ENCODE results near the gene POLN. TPM values are rescaled to one million over a fixed set of nuclear protein-coding genes. Genes with fewer than 3 reads are reported as not detected.
"Not testable (repeated sequence)": the region's sequence is repeated elsewhere in the genome, so short reads cannot be mapped to it uniquely, and the experiment has no call there.

The POLN gene
- total RNA-seq, 3 donors from 2014 or later, result 0.61 to 2.3 (median 0.90) TPM

GRCh38 chr4:2245057-2245786, 3.3 kb upstream of the POLN start:
- no peaks in the 10 kb centered on the region for H3K9me3 Mint-ChIP-seq
- H3K27me3 Mint-ChIP-seq (ENCODE audit: low read depth), result no peaks in the 10 kb centered on the region
- ATAC-seq, result no peak
- peaks cover 27% of the 10 kb centered on the region for H3K4me1 Mint-ChIP-seq (ENCODE audit: low read depth)
- H3K4me3 Mint-ChIP-seq, result no peak overlapping the region
- peaks cover 3% of the 10 kb centered on the region for H3K36me3 Mint-ChIP-seq (ENCODE audit: insufficient read depth)
- no peak for DNase-seq

GRCh38 chr4:2243681-2244380, 1.9 kb upstream of the POLN start:
- H3K4me3 Mint-ChIP-seq, result no peak overlapping the region
- DNase-seq, result no peak

GRCh38 chr4:2241003-2241402, 918 bp downstream of the POLN start:
- no peaks in the 10 kb centered on the region for H3K27me3 Mint-ChIP-seq (ENCODE audit: low read depth)
- no peaks in the 10 kb centered on the region for H3K9me3 Mint-ChIP-seq
- H3K4me1 Mint-ChIP-seq (ENCODE audit: low read depth), result peaks cover 55% of the 10 kb centered on the region
- H3K4me3 Mint-ChIP-seq, result peak overlapping the region; percentile 94
- DNase-seq (no peak), ATAC-seq (no peak)
- peaks cover 26% of the 10 kb centered on the region for H3K36me3 Mint-ChIP-seq (ENCODE audit: insufficient read depth)

More at GRCh38 chr4:2243681-2244380, 1.9 kb upstream of the POLN start:
- no peaks in the 10 kb centered on the region for H3K27me3 Mint-ChIP-seq (ENCODE audit: low read depth)
- H3K9me3 Mint-ChIP-seq, result no peaks in the 10 kb centered on the region
- no peak for ATAC-seq
- H3K36me3 Mint-ChIP-seq (ENCODE audit: insufficient read depth), result peaks cover 14% of the 10 kb centered on the region
- peaks cover 39% of the 10 kb centered on the region for H3K4me1 Mint-ChIP-seq (ENCODE audit: low read depth)

GRCh38 chr4:2236944-2237666, 4.8 kb downstream of the POLN start:
- Mint-ChIP-seq H3K4me1 (ENCODE audit: low read depth) (peaks cover 51% of the 10 kb centered on the region), H3K9me3 (no peaks in the 10 kb centered on the region), H3K27me3 (ENCODE audit: low read depth) (no peaks in the 10 kb centered on the region), H3K4me3 (peak overlapping the region; percentile 48), H3K36me3 (ENCODE audit: insufficient read depth) (peaks cover 48% of the 10 kb centered on the region)
- DNase-seq, result no peak
- no peak for ATAC-seq

GRCh38 chr4:2231082-2231481, 10.8 kb downstream of the POLN start:
- peaks cover 24% of the 10 kb centered on the region for H3K36me3 Mint-ChIP-seq (ENCODE audit: insufficient read depth)

GRCh38 chr4:2226261-2226660, 15.7 kb downstream of the POLN start:
- H3K4me1 Mint-ChIP-seq (ENCODE audit: low read depth), result peaks cover 4% of the 10 kb centered on the region

More at GRCh38 chr4:2231082-2231481, 10.8 kb downstream of the POLN start:
- Mint-ChIP-seq H3K4me1 (ENCODE audit: low read depth) (peaks cover 19% of the 10 kb centered on the region), H3K9me3 (no peaks in the 10 kb centered on the region), H3K4me3 (no peak overlapping the region), H3K27me3 (ENCODE audit: low read depth) (no peaks in the 10 kb centered on the region)
- DNase-seq (no peak), ATAC-seq (no peak)

GRCh38 chr4:2222838-2223237, 19.1 kb downstream of the POLN start:
- Mint-ChIP-seq H3K4me3 (no peak overlapping the region), H3K4me1 (ENCODE audit: low read depth) (peaks cover 7% of the 10 kb centered on the region), H3K27me3 (ENCODE audit: low read depth) (no peaks in the 10 kb centered on the region), H3K36me3 (ENCODE audit: insufficient read depth) (peaks cover 9% of the 10 kb centered on the region), H3K9me3 (no peaks in the 10 kb centered on the region)
- DNase-seq (no peak), ATAC-seq (no peak)

More at GRCh38 chr4:2226261-2226660, 15.7 kb downstream of the POLN start:
- ATAC-seq (no peak), DNase-seq (no peak)
- H3K4me3 Mint-ChIP-seq, result no peak overlapping the region
- H3K27me3 Mint-ChIP-seq (ENCODE audit: low read depth), result no peaks in the 10 kb centered on the region
- no peaks in the 10 kb centered on the region for H3K9me3 Mint-ChIP-seq
- peaks cover 9% of the 10 kb centered on the region for H3K36me3 Mint-ChIP-seq (ENCODE audit: insufficient read depth)

- not testable (repeated sequence) for H3K9me3 Mint-ChIP-seq; H3K4me3 Mint-ChIP-seq; H3K27me3 Mint-ChIP-seq (ENCODE audit: low read depth)
Measured at GRCh38 chr4:2221378-2221777, 20.5 kb downstream of the POLN start.

GRCh38 chr4:2220016-2220630, 21.8 kb downstream of the POLN start:
- H3K9me3 Mint-ChIP-seq, result no peaks in the 10 kb centered on the region
- peaks cover 4% of the 10 kb centered on the region for H3K36me3 Mint-ChIP-seq (ENCODE audit: insufficient read depth)
- no peaks in the 10 kb centered on the region for H3K27me3 Mint-ChIP-seq (ENCODE audit: low read depth)
- DNase-seq, result peak; percentile 78
- ATAC-seq, result peak; percentile 94
- no peak overlapping the region for H3K4me3 Mint-ChIP-seq
- peaks cover 6% of the 10 kb centered on the region for H3K4me1 Mint-ChIP-seq (ENCODE audit: low read depth)

More at GRCh38 chr4:2221378-2221777, 20.5 kb downstream of the POLN start:
- not testable (repeated sequence) for ATAC-seq; DNase-seq; H3K36me3 Mint-ChIP-seq (ENCODE audit: insufficient read depth); H3K4me1 Mint-ChIP-seq (ENCODE audit: low read depth)

GRCh38 chr4:2219233-2219760, 22.6 kb downstream of the POLN start:
- H3K27me3 Mint-ChIP-seq (ENCODE audit: low read depth), result no peaks in the 10 kb centered on the region
- no peak for DNase-seq
- peaks cover 6% of the 10 kb centered on the region for H3K4me1 Mint-ChIP-seq (ENCODE audit: low read depth)
- H3K4me3 Mint-ChIP-seq, result no peak overlapping the region
- no peak for ATAC-seq
- no peaks in the 10 kb centered on the region for H3K9me3 Mint-ChIP-seq
- peaks cover 4% of the 10 kb centered on the region for H3K36me3 Mint-ChIP-seq (ENCODE audit: insufficient read depth)

GRCh38 chr4:2218436-2218835, 23.5 kb downstream of the POLN start:
- no peaks in the 10 kb centered on the region for H3K9me3 Mint-ChIP-seq
- H3K4me1 Mint-ChIP-seq (ENCODE audit: low read depth), result peaks cover 6% of the 10 kb centered on the region
- no peak overlapping the region for H3K4me3 Mint-ChIP-seq
- H3K36me3 Mint-ChIP-seq (ENCODE audit: insufficient read depth), result peaks cover 4% of the 10 kb centered on the region
- DNase-seq, result no peak
- no peaks in the 10 kb centered on the region for H3K27me3 Mint-ChIP-seq (ENCODE audit: low read depth)
- no peak for ATAC-seq

GRCh38 chr4:2217726-2218125, 24.2 kb downstream of the POLN start:
- H3K36me3 Mint-ChIP-seq (ENCODE audit: insufficient read depth), result peaks cover 2% of the 10 kb centered on the region
- H3K27me3 Mint-ChIP-seq (ENCODE audit: low read depth), result no peaks in the 10 kb centered on the region
- H3K4me1 Mint-ChIP-seq (ENCODE audit: low read depth), result peaks cover 6% of the 10 kb centered on the region

GRCh38 chr4:2212831-2213230, 29.1 kb downstream of the POLN start:
- Mint-ChIP-seq H3K9me3 (no peaks in the 10 kb centered on the region), H3K4me3 (no peak overlapping the region), H3K36me3 (ENCODE audit: insufficient read depth) (no peaks in the 10 kb centered on the region), H3K27me3 (ENCODE audit: low read depth) (no peaks in the 10 kb centered on the region), H3K4me1 (ENCODE audit: low read depth) (no peaks in the 10 kb centered on the region)
- ATAC-seq, result no peak
- no peak for DNase-seq

More at GRCh38 chr4:2217726-2218125, 24.2 kb downstream of the POLN start:
- Mint-ChIP-seq H3K9me3 (no peaks in the 10 kb centered on the region), H3K4me3 (no peak overlapping the region)
- DNase-seq (no peak), ATAC-seq (no peak)

- not testable (repeated sequence) for H3K9me3 Mint-ChIP-seq; H3K4me3 Mint-ChIP-seq; DNase-seq; H3K27me3 Mint-ChIP-seq (ENCODE audit: low read depth); H3K4me1 Mint-ChIP-seq (ENCODE audit: low read depth); ATAC-seq
- H3K36me3 Mint-ChIP-seq (ENCODE audit: insufficient read depth), result peaks cover 14% of the 10 kb centered on the region
Measured at GRCh38 chr4:2202789-2203188, 39.1 kb downstream of the POLN start.
